Raji (cell line): ENCODE results near the gene PCP4L1.

Experiments
- POLR2A ChIP-seq: IDR thresholded peaks from 2 replicates; pipeline ENCODE4 v1.6.1; 2011; ENCODE audit warnings: low read depth, low read length, control low read depth; ENCODE audit not compliant: insufficient read depth

The PCP4L1 gene

DNA sequence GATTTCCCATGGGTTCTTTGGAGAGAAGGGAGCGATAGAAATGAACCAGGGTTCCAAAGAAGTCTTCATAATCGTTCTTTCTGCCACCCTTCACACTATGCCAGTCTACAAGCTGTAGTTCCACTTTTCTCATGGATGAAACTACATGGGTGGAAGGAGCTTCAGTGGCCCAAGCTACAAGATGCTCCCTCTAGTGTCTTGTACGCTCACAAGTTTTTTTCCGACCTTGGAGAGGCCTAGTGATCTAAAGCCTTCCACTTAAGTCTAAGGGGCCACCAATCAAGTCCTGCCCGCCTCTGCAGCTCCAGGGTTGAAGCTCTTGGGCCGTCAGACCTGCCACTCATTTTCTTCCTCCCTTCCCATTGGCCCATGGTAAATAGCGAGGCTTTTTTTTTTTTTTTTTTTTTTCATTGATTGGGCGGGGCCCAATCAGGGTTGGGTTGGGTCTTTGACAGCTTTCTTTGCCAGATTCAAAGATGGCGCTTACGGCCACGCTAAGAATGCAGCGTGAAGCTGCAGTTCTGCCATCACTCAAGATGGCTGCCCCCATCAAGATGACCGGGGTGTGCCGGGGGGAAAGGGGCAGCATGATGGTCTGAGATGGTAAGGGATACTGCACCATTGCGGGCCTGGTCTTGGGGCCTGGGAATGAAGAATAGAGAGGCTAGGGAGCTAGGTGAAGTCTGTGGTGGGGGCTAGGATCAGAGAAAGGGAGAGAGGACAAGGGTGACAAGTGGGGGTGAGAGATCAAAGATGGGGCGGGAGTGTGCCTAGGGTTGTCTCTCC, 32.8 kb upstream of the PCP4L1 start, which contains the start of gene TOMM40L:
TSS of gene TOMM40L (plus strand) at position 527 of the 786 bp plus-strand sequence. CDS start 430 bp downstream, outside the sequence.
- TF ChIP-seq POLR2A = peak; percentile 72

DNA sequence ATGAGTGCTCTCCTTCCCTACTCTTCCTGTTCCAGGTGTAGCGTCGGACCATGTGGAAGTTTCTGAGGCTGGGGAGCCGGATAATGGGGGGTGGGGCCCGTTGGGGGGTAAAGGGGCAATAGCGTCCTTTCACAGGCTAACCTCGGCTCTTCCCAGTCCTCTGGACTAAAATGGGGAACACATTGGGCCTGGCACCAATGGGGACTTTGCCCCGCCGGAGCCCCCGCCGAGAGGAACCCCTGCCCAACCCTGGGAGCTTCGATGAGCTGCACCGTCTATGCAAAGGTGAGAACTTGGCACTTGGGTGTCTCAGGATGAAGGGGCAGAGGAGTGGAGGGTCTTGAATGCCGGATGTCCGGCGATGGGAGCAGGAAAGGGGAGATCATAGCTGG, 32.2 kb upstream of the PCP4L1 start:
- no peak for TF ChIP-seq POLR2A

DNA sequence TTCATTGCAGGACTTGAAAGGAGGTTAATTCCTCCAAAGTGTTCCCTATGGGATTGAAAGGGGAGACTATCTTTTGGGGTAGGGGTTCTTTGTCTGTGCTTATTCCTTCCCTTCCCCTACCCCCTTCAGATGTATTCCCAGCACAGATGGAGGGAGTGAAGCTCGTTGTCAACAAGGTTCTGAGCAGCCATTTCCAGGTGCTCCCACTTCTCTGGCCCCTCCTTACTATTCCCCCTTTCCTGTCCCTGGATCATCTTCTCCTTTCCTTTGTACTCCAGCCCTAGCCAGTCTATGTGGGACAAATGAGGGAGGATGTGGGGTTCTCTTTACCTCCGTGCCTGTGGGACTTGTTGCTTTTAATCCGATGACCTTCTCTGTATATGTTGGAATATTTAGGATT, 31.8 kb upstream of the PCP4L1 start:
- TF ChIP-seq POLR2A = no peak

DNA sequence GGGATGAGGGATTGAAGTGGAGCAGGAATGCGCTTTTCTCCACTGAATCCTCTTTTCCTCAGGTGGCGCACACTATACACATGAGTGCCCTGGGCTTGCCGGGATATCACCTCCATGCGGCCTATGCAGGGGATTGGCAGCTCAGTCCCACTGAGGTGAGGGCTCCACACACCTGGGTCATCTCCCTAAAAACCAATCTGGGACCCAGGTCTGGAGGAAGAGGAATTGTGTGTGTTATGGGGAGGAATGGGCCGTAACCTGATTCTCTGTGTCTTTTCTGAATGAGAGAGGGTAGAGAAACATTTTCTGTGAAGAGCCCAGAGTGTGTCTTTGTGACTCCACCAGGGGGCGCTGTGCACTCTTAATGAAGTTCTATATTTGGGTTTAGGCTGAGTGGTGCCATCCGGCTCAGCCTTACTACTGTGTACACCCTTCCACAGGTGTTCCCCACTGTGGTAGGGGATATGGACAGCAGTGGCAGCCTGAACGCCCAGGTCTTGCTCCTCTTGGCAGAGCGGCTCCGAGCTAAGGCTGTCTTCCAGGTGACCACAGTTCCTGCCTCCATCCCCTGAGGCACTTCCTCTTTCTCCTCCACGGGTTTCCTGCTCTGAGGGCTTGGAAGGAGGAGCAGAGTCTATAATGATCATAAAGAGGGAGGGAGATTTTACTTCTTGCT, 31.2 kb upstream of the PCP4L1 start:
- no peak for TF ChIP-seq POLR2A

DNA sequence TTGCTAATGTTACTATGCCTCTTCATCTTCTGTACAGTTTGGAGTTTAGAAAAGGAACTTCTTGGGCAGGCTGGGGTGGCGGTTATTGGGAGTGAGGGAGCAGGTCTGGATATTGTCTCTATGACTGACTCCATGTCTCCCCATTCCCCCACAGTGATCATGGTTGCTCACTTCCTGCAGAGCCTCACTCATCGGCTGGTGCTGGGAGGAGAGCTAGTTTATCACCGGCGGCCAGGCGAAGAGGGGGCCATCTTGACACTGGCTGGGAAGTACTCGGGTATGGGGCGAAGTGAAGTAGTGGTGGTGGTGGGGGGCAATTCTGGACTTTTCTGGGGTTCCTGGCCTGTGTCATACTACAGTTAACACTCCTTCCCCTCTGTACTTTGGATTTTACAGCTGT, 30.5 kb upstream of the PCP4L1 start:
- no peak for TF ChIP-seq POLR2A

DNA sequence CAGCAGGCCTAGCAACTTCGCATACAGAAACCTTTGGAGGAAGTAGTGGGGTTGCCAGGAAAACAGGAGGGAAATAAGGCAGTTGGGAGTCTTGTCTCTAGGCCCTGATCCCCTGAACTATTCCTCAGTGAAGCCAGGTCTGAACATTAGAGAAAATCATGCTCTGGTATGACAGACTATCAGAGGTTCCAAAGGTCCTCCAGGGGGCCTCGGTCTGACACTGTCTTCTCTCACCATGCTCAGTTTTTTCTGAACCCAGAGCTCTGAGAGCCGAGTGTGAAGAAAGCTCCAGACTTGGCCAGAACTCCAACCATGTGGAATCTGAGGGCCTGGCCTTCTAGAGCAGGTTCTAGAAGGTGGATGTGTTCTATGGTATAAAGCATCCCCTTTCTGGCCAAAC, 28.6 kb upstream of the PCP4L1 start:
- TF ChIP-seq POLR2A = no peak

DNA sequence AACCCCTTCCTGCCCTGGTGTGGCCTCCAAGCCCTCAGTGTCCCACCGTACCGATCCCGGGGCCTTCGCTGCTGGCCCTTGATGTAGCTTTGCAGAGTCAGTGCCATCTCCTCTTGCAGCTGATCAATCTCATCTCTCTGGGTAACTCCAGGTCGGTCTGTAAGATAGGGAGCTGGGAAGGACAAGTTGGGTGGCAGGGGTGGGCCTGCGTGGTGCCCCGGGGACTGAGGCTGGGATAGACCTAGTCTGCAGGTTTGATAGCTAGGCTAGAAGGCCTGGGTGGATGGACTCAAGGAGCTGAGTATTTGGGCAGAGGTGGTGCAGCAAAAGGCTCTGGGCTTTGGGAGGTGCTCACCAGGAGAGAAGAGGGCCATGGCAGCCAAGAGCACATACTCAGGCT, 27.8 kb upstream of the PCP4L1 start:
- TF ChIP-seq POLR2A = no peak

DNA sequence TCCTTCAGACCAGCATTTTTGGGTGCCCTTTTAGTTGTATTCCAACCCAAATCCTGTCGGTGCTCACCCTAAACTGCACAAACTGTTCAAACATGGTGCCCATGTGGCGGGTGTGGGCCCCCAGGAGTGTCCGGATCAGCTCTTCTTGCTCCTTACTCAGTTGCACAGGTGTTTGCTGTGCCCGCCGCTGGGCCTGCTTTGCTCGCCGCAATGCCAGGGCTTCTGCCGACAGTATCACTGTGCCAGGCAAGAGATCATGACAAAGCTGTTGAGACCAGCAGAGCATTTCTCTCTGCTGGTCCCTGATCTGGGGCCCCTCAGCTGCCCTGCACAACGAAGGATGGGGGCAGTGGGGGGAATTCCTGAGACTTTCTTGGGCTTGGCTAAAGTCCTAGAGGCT, 25.4 kb upstream of the PCP4L1 start:
- no peak for TF ChIP-seq POLR2A

DNA sequence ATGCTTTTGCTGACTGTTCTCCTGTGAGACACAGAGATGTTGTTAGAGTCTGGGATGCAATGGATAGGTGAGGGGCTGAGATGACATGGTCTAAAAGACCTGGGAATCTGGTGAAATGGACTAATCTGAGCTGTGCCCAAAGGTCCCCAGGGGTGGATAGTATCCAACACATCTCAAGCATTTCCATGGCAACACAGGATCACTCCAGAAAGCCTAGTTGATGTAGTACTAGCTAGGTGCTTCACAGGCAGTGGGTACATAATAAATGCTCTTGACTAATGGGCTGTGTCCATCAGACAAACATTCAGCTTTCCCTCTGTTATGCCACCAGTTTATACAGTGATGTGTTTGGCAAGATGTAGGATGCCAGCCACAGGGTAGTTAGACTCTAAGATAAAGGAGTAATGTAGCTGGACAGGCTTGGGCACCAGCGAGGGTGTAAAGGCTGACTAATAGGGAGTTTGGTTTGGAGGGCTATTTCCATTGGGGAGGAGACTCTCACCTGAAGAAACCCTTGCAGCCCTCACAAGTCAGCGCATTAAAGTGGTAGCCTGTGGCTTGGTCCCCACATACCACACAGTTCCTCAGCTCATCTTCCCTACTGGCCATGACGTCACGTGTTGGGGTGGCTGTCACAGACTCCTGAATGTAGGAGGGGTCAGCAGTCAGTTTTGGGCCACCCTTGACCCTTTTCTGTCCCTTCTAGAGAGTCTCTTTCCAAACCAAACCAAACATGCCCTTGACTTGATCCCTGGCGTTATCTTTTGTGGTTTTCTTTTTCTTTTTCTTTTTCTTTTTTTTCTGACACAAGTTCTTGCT, 22.4 kb upstream of the PCP4L1 start:
- TF ChIP-seq POLR2A = no peak

DNA sequence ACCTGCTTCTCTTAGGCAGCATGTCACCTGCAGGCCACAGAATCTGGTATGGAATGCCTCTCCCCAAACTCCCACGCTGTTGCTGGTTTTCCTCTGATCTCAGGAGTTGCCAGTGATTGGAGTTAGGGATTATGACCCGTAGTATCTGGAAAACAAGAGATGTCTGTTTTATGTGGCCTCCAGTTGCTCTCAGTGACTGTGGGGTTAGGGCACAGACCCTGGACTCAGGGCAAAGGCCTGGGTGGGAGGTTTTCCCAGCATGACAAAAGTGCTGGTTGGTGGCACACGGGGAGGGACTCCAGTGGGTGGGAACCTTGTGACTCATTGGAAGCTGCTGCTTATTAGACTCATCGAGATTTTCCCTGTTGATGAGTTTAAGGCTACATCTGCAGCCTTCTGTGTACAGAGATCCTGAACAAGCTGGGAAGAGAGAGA, 20.5 kb upstream of the PCP4L1 start, which contains the start of gene NR1I3:
TSS of gene NR1I3 (minus strand) at position 165 of the 435 bp plus-strand sequence. CDS start 1,638 bp downstream, outside the sequence.
- TF ChIP-seq POLR2A = no peak

DNA sequence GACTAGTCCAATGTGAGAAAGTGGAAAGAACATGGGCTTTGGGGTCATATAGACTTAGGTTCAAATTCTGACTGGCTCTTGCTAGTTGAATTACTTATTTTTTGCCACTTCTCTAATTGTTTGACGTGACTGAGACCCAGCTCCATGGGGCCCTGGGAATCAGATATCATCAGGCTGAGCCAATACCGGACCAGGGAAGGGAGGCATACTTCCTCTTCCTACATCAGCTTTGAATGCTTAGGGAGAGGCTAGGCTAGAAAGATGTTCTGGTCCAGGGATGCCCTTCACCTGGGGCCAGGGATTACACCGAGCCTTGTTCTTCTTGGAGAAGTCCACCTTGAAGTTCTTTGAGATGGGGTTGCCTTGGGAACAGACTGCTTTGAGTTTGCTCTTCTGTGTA, 16.9 kb upstream of the PCP4L1 start:
- TF ChIP-seq POLR2A = no peak

DNA sequence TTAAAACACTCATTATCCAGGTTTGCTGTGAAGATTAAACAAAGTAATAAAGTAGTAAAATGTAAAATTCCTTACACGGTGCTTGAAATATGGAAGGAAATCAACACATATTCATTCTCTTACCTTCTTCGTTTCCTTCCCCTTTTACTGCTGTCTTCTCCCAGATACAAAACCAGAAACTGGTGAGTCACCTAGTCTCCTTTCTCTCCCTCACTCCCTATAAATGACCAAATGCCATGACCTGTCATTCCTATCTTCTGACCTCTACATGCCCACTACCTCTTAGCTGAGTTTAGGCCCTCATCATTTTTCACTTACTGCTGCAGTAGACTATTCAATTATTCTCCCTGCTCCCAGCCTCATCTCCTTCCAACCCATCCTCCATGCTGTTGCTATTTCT, 16.2 kb upstream of the PCP4L1 start:
- no peak for TF ChIP-seq POLR2A

DNA sequence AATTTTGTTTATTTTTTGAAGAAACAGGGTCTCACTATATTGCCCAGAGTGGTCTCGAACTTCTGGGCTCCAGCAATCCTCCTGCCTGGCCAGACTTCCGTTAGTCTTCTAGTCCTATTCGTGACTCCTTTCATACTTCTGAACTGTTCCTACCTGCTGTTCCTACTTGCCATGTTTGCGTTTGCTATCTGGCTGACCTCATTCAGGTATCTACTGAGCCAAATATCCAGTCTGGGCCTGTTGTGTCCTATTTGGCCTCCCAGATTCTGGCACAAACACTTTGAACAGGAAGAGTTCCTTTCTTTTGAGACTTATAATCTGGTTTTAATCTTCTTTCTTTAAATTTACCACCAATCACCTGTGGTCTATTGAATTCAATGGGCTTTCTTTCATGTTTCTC, 13.7 kb upstream of the PCP4L1 start:
- no peak for TF ChIP-seq POLR2A

DNA sequence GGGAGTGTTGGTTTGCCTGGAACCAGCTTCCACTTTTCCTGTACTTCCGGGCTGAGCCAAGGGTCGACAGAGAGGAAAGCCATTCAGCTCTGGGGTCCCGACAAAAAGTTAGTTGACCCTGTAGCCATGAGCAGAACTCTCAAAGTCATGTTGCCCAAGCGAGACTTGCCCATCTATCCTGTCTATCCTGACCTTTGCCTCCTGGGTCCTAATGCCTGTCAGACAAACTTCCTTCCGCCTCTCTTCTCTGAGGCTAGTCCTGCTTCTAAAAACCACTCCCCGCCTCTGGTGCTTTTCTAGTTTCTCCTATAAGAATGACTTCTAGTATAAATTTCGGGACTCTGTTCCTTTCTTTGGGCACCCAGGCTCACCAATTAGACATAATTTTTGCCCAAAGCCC, 7.7 kb upstream of the PCP4L1 start:
- TF ChIP-seq POLR2A = no peak

DNA sequence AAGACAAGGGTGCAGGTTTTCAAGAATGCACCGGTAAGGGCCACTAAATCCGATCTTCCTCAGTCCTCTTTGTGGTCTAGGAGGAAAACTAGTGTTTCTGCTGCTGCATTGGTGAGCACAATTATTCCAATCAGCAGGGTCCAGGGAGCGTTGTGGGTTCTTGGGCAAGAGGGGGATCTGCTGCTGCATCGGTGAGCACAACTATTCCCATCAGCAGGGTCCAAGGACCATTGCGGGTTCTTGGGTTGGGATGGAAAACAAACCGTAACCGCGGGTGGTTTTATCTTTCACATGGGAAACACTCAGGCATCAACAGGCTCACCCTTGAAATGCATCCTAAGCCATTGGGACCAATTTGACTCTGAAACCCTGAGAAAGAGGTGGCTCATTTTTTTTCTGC, 7.0 kb upstream of the PCP4L1 start:
- no peak for TF ChIP-seq POLR2A

DNA sequence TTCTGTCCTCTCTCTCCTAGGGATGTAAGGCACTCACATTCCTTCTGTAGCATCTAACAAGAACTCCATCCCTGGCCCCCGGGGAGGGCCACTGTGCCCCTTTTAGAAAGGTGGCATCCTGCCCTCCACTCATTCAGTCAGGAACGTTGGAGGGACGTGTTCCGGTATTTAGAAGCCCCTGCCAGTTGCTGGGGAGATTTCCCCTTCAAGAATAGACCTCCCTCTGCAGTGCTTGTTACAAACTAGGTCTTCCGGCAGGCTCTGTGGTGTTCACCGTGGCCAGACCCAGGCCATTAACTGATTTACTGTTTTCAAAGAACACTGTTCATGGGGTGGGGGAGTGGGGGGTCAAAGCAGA, 779 bp downstream of the PCP4L1 start:
- TF ChIP-seq POLR2A = no peak

DNA sequence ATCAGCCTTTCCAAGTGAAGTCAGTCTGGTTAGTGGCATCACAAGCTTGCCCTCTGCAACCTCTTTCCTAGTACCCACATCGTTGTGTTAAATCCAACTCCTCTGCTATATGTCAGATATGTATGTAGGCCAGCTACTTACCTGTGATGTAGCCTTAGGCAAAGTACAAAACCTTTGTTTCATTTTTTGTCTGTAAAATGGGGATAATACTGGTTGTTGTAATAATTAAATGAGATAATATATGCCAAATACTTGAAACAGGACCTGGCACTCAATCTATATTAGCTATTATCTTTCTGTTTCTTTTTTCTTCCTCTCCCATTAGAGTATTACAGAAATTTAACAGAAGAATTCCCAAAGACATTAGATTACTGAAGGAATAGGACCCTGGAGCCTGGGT, 1.2 kb downstream of the PCP4L1 start:
- no peak for TF ChIP-seq POLR2A
